Heart right ventricle (tissue), 16 donors: ENCODE measurements around the gene SLC44A5. TPM values are rescaled to one million over a fixed set of nuclear protein-coding genes. Genes with fewer than 3 reads are reported as not detected.
"Not testable (repeated sequence)": the region's sequence is repeated elsewhere in the genome, so short reads cannot be mapped to it uniquely, and the experiment has no call there.

Experiments used
- ATAC-seq, 8 donors: fragments of 200-7000 bp; cut with Tn5 transposase; one replicate each; pipeline ENCODE4 v1.9.1; 2020; ENCODE audit warnings: mild to moderate bottlenecking in 8 of 8, moderate library complexity in 8 of 8, moderate number of reproducible peaks in 1 of 8
- DNase-seq, 2 donors: peaks; one replicate each; pipeline ENCODE4 v3.0.0-alpha.2; 2020
- H3K27ac ChIP-seq, 10 donors: fragments of 200-600 bp; sonication (generic) in 2 of 10; one replicate each; pipeline versions ENCODE4 v1.5.0 to v1.8.0; 2020 to 2022; ENCODE audit warnings: mild to moderate bottlenecking in 3 of 10
- H3K27me3 ChIP-seq, 7 donors: fragments of 200-600 bp; one replicate each; pipeline ENCODE4 v1.8.0; 2021 to 2022; ENCODE audit warnings: mild to moderate bottlenecking in 2 of 7
- H3K36me3 ChIP-seq, 9 donors: fragments of 200-600 bp; sonication (generic) in 1 of 9; one replicate each; pipeline versions ENCODE4 v1.5.0 to v1.8.0; 2020 to 2022; ENCODE audit warnings: mild to moderate bottlenecking in 2 of 9
- H3K4me1 ChIP-seq, 9 donors: fragments of 200-600 bp; sonication (generic) in 1 of 9; one replicate each; pipeline versions ENCODE4 v1.5.0 to v1.8.0; 2020 to 2022; ENCODE audit warnings: mild to moderate bottlenecking in 4 of 9
- H3K4me3 ChIP-seq, 10 donors: fragments of 200-600 bp; sonication (generic) in 2 of 10; one replicate each; pipeline versions ENCODE4 v1.5.0 to v1.8.0; 2020 to 2022; ENCODE audit warnings: mild to moderate bottlenecking in 7 of 10, moderate library complexity in 2 of 10
- H3K9me3 ChIP-seq, 11 donors: fragments of 200-600 bp in 10 of 11; sonication (generic) in 2 of 11; one replicate each; pipeline versions ENCODE4 v1.5.0 to v1.8.0; 2013 to 2022; ENCODE audit warnings: mild to moderate bottlenecking in 2 of 11, control low read depth in 1 of 11, moderate library complexity in 1 of 11
- WGBS, 2 donors: extraction: QIAGEN DNeasy Blood & Tissue Kit; methylation state at CpG; one replicate each; pipeline ENCODE4 v1.1.7; 2013; ENCODE audit warnings: inconsistent platforms in 1 of 2; 5-methylcytosine and 5-hydroxymethylcytosine counted together
- intact Hi-C, 10 donors: fragments of 100-400 bp; cut with DNase I; formaldehyde crosslinking; loops; one replicate each; pipeline versions ENCODE4 v1.11.1 to v1.14.2; 2022
- polyA plus RNA-seq, 2 donors: library from polyadenylated mRNA; stranded (reverse); fragments of 200-250 nt; gene quantifications; one replicate each; pipeline ENCODE4 v1.2.3, GENCODE V29; 2013
- total RNA-seq, 10 donors: library from RNA; stranded (reverse); fragmentation: NEBNext Ultra II Directional in 3 of 10; extraction: Animal tissue kit (Norgen Biotek cat#: 25700) in 3 of 10; gene quantifications; one replicate each; pipeline versions ENCODE4 v1.2.1 to v1.2.4, GENCODE V29; 2021 to 2023
- TF ChIP-seq, protein P1 (sequence below), 9 donors: fragments of 200-600 bp; sonication (generic) in 2 of 9; IDR thresholded peaks; one replicate each; pipeline versions ENCODE4 v1.5.0 to v1.8.0; 2021 to 2022; ENCODE audit warnings: antibody characterized with exemption in 9 of 9, mild to moderate bottlenecking in 5 of 9, moderate library complexity in 1 of 9
- donor health status: Arrhythmogenic right ventricular cardiomyopathy.
- donor health status: ischemic (EF 13 %, LVEDD 7.1; RV severe dilation, severe dysfunction).
- donor health status: healthy with polysubstance abuse.
- donor health status: DM: no; HTN: yes; CAD: no.
- donor health status: DM: no; HTN: no; CAD: no.
- donor health status: ischemic (EF 25% LVEDD 6.9; RV normal size, moderate dysfunction).
- donor health status: ischemic (EF 25% LVEDD 5.7; RV mildly dilated, moderate dysfunction).
- donor health status: healthy.
- donor health status: DM: yes; HTN: yes; CAD: no.
- donor health status: Ischemic cardiomyopathy.
- donor health status: ischemic (EF 35%, LVEDD 5.7; RV mildly dilated, moderate dysfunction).
- donor health status: nonischemic (EF 11% LVEDD 7.7; RV severe dilation, severe dysfunction).
- donor health status: DM: yes; HTN: yes; CAD: no.
- donor health status: PGD.
- donor health status: ischemic (EF 29% LVEDD 5.4; RV normal size, mild dysfunction).
- donor health status: nonischemic (EF 23%, LVEDD 6.1; RV moderate dilation, normal function).

SLC44A5 gene
- total and polyA plus RNA-seq, 12 donors: 0.10 to 4.8 (median 1.5) TPM

DNA sequence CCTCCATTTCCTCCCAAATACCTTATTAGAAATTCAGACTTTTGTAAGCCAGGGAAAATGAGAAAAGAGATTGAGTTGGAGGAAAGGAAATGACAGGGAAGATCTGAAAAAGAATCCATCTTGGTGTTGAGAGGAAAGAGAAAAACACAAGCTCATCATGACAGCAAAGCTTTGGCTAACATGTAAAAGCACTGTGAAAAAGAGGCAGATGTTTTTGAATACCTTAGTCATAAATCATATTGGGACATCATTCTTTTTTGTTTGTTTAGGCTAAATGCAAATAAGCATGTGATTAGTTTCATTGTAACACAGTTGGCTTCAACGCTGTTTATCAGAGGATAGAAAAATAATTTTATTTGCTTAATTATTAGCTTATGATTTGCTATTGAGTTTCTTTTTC, 412.2 kb downstream of the SLC44A5 start:
- Histone ChIP-seq H3K4me1 (no peaks in the 10 kb centered on the region), H3K27ac (no peak overlapping the region), H3K9me3 (no peaks in the 10 kb centered on the region), H3K27me3 (peaks cover 0 to 28% (median 3%) of the 10 kb centered on the region in 7 donors), H3K4me3 (no peak overlapping the region), H3K36me3 (no peaks in the 10 kb centered on the region)
- 89 to 93% methylated on average over 1 of the region's 1 CpG for WGBS, 2 donors
- TF ChIP-seq, protein P1, sequence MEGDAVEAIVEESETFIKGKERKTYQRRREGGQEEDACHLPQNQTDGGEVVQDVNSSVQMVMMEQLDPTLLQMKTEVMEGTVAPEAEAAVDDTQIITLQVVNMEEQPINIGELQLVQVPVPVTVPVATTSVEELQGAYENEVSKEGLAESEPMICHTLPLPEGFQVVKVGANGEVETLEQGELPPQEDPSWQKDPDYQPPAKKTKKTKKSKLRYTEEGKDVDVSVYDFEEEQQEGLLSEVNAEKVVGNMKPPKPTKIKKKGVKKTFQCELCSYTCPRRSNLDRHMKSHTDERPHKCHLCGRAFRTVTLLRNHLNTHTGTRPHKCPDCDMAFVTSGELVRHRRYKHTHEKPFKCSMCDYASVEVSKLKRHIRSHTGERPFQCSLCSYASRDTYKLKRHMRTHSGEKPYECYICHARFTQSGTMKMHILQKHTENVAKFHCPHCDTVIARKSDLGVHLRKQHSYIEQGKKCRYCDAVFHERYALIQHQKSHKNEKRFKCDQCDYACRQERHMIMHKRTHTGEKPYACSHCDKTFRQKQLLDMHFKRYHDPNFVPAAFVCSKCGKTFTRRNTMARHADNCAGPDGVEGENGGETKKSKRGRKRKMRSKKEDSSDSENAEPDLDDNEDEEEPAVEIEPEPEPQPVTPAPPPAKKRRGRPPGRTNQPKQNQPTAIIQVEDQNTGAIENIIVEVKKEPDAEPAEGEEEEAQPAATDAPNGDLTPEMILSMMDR (IDR thresholded peaks at IDR 0.05): no peak
- ATAC-seq: no peak
- intact Hi-C loops: loop anchor here in 1 of 10 donors (5.0 kb wide), 1 partner anchor 426 kb away; no protein-coding TSS in a partner anchor
- DNase-seq: no peak

DNA sequence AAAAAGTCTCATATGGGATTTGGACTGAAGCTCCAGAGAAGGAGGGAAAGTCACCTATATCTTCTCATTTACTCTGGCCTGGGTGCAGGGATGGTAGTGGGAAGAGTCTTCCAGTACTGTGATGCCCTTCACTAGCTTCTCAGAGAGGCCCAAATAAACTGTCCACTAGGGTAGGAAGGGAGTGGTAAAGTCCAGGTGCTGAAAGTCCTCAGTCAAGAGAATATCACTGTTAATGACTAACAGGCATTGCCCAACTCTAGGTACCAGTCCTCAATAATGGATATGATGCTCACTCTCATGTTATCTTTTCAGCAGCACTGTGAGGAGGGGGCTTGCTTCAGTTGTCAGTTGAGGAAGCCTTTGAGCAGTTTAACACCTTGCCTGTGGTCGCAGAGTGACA, 412.8 kb downstream of the SLC44A5 start:
- H3K4me3 ChIP-seq: no peak overlapping the region
- 46 to 49% methylated on average over 1 of the region's 1 CpG for WGBS, 2 donors
- TF ChIP-seq, protein P1 (IDR thresholded peaks at IDR 0.05): no peak
- DNase-seq (no peak), ATAC-seq (no peak)
- H3K27ac ChIP-seq: no peak overlapping the region
- no peaks in the 10 kb centered on the region for H3K9me3 ChIP-seq
- intact Hi-C loops: loop anchor here in 1 of 10 donors (5.0 kb wide), 1 partner anchor 426 kb away; no protein-coding TSS in a partner anchor
- no peaks in the 10 kb centered on the region for H3K4me1 ChIP-seq
- peaks cover 0 to 28% (median 3%) of the 10 kb centered on the region in 7 donors for H3K27me3 ChIP-seq
- no peaks in the 10 kb centered on the region for H3K36me3 ChIP-seq

DNA sequence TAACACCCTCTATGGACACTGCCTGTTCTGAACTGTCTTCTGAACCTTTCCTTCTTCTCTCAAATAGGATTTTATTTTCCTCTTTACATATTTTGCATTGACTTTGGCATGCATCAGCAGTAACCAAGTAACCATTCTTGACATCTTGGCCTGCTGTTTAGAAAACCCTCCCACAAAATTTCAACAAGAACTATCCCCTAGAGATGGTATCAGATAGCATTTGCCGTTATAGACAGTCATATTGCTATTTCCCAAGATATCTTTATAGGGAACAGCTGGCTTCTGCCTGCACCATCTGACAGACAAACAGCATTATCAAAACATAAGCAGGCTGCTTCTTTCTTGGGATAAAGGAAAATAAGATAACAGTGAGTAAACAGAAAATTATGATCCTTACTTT, 422.0 kb downstream of the SLC44A5 start:
- WGBS, 2 donors: 40 to 57% methylated on average over 1 of the region's 1 CpG
- DNase-seq: no peak
- TF ChIP-seq, protein P1 (IDR thresholded peaks at IDR 0.05): no peak
- Histone ChIP-seq H3K27ac (no peak overlapping the region), H3K36me3 (no peaks in the 10 kb centered on the region), H3K4me1 (no peaks in the 10 kb centered on the region), H3K9me3 (no peaks in the 10 kb centered on the region), H3K4me3 (no peak overlapping the region), H3K27me3 (peaks cover 0 to 15% (median 0%) of the 10 kb centered on the region in 7 donors)
- intact Hi-C loops: no loop called here
- no peak for ATAC-seq

DNA sequence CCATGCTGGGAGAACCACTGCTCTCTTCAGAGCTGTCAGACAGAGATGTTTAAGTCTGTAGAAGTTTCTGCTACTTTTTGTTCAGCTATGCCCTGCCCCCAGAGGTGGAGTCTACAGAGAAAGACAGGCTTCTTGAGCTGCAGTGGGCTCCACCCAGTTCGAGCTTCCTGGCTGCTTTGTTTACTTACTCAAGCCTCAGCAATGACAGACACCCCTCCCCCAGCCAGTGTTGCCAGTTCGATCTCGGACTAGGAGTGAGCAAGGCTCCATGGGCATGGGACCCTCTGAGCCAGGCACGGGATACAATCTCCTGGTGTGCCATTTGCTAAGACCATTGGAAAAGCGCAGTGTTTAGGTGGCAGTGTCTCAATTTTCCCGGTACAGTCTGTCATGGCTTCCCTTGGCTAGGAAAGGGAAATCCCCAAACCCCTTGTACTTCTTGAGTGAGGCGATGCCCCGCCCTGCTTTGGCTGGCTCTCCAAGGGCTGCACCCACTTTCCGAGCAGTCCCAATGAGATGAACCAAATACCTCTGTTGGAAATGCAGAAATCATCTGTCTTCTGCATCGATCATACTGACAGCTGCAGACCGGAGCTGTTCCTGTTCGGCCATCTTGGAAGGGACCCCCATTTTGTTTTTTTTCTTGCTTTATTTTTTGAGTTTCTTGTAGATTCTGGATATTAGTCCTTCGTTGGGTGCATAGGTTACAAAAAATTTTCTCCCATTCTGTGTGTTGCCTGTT, 429.5 kb downstream of the SLC44A5 start:
- H3K36me3 ChIP-seq, DNase-seq, ATAC-seq, intact Hi-C loops, H3K27ac ChIP-seq, H3K4me1 ChIP-seq, H3K27me3 ChIP-seq, H3K4me3 ChIP-seq: not testable (repeated sequence)
- WGBS, 2 donors: 79 to 85% methylated on average over 13 of the region's 13 CpGs
- peaks cover 0 to 33% (median 3%) of the 10 kb centered on the region in 11 donors for H3K9me3 ChIP-seq
